HG03342 (cell line): ENCODE results near the gene TMPRSS3.

Experiments used
- ATAC-seq: cut with Tn5 transposase; IDR thresholded peaks from one replicate; pipeline ENCODE4 v1.9.1; 2021; ENCODE audit warnings: mild to moderate bottlenecking, moderate library complexity; ENCODE audit not compliant: unreplicated experiment

Gene TMPRSS3

DNA sequence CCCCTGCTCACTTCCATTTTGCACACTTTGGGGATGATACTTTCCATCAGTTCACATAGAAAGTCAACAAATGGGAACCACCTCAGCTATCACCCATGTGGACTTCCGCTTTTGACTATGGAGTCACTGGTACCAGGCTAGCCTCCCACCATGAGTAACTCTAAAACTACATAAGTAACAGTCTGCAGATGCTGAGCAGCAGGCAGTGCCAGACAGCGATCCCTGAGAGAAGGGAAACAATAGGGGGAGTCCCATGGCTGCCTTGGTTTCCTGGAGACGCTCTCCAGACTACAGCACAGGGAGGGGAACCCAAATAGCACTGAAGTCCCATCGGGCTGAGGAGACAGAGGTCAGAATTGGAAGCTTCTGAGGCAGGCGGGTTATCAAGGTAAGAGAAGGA lies 42.2 kb downstream of the TMPRSS3 start:
- ATAC-seq: no peak

GRCh38 chr21:42352441-42353095 lies 43.3 kb downstream of the TMPRSS3 start:
- no peak for ATAC-seq

GRCh38 chr21:42351626-42352440 lies 44.0 kb downstream of the TMPRSS3 start:
- ATAC-seq: no peak

- no peak for ATAC-seq
Measured at GRCh38 chr21:42350927-42351426, 44.9 kb downstream of the TMPRSS3 start, which contains the start of gene TFF2. TFF2 (minus strand) TSS chr21:42350994; CDS start chr21:42350957, 37 bp downstream.

GRCh38 chr21:42350318-42350910 lies 45.4 kb downstream of the TMPRSS3 start:
- no peak for ATAC-seq

DNA sequence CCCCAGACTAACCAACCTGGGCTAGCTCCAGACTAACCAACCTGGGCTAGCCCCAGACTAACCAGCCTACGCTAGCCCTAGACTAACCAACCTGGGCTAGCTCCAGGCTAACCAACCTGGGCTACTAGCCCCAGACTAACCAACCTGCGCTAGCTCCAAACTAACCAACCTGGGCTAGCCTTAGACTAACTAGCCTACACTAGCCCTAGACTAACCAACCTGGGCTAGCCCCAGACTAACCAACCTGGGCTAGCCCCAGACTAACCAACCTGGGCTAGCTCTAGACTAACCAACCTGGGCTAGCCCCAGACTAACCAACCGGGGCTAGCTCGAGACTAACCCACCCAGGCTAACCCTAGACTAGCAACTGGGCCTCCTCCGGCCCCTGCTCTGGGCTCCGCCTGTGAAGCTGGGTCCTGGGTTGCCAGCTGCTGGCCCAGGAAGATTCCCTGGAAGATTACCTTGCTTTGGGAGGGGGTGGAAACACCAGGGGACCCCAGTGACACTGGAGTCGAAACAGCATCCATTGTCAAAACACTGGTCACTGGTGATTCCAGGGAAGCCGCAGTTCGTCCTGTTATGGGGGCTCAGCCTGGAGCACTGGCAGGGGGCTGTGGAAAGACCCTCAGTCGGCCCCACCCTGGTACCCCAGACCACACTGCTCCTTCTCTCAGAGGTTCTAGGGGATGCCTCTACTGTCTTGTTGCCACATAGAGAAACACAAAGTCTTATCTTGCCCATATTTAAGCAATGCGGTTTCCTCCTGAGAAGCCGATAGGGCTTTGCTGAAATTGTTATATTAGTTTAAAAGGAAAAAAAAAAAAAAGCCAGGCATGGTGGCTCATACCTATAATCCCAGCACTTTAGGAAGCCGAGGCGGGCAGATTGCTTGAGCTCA lies 46.2 kb downstream of the TMPRSS3 start:
- ATAC-seq: no peak

- ATAC-seq: no peak
Measured at GRCh38 chr21:42348762-42349161, 47.1 kb downstream of the TMPRSS3 start.

DNA sequence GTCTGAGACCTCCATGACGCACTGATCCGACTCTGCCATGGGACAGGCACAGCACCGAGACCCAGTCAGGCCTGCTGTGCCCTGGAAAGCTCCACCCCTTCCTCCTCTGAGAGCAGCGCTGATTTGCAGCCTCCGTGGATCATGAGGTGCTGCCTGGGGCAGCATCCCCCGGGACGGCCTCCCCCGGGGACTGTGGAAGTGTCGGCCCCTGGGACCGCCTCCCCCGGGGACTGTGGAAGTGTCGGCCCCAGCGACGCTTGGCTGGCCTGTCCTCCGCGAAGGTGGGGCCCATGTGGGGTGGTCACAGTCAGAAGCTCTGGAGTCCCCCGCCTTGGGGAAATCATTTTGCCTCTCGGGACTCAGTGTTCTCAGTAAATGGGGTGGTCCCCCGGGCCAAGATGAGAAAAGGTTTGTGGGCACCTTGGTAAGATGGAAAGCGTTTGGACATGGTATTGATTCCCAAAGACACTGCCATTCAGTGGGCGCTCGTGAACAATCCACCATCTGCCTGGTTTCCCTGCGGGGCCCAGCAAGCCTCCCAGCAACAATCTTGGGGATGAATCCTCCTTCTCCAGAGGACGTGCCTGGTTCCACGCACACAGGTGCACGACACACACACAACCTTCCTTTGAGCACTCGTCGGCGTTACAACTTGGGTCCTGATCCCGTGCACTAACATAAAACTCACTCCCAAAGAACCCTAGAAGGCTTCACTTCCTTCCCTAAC lies 48.1 kb downstream of the TMPRSS3 start:
- no peak for ATAC-seq

DNA sequence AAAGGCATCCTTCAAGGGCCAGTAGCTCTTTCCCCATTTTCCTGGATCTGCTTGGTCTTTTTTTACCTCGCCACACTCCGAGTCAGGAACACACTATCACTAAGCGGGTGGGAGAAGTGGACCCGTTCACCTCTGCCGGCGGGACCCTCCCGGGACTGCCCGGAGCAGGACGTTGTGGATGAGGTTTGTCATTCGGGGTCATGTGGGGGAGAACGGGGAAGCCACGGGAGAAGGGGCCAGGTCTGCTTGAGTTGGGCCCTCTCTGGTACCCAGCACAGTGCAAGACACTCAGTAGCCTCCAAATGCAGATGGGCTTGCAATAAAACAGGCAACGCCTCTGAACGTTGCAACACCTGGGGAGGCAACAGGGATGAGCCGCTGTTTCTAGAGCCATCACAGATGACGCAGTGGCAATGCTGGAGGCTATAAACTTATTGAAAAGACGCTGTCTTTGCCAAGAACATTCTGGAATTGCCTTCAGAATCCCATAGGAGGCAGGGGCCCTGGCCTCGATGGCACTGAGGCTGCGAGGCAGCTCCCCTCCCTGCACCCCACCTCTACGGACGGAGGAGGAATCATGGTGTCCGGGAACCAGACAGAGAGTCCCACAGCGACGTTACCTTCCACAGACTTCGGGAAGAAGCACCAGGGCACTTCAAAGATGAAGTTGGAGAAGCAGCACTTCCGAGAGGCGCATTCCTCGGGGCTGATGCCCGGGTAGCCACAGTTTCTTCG lies 48.8 kb downstream of the TMPRSS3 start:
- no peak for ATAC-seq

GRCh38 chr21:42346441-42346840 lies 49.4 kb downstream of the TMPRSS3 start:
- no peak for ATAC-seq

DNA sequence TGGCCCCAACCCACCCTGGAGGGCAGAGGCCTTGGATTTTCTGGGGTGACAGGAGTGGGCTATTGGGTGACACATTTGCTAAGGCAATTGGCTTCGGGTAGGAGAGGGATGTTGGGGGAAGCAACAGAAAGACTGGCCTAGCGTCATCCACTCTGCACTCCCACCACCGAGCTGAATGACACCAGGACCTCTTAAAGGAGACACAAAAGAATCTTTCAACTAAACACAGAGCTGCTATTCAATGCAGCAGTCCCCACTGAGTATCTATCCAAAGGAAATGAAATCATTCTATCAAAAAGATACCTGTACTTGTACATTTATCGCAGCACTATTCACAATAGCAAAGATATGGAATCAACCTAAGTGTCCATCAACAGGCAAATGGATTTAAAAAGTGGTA lies 51.2 kb downstream of the TMPRSS3 start:
- no peak for ATAC-seq

GRCh38 chr21:42343963-42344510 lies 51.8 kb downstream of the TMPRSS3 start:
- no peak for ATAC-seq

DNA sequence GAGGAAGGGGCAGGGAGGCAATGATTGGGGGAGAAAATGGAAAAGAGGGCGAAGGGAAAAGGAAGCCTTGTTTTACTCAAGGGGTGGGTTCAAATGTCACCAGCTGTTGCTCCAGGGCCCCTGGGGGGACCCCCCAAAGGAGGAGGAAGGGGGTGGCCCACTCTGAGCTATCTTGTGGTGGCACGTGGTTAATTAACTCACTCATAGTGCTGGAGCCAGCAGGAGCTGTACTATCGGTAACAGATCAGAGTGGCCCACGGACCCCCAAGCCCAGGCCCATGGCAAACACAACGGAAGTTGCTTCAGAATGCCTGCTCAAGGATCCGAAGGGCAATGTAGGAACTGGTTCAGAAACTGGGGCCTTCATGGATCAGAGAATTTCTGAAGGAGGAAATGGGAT lies 52.3 kb downstream of the TMPRSS3 start:
- no peak for ATAC-seq

GRCh38 chr21:42343101-42343500 lies 52.8 kb downstream of the TMPRSS3 start:
- no peak for ATAC-seq

DNA sequence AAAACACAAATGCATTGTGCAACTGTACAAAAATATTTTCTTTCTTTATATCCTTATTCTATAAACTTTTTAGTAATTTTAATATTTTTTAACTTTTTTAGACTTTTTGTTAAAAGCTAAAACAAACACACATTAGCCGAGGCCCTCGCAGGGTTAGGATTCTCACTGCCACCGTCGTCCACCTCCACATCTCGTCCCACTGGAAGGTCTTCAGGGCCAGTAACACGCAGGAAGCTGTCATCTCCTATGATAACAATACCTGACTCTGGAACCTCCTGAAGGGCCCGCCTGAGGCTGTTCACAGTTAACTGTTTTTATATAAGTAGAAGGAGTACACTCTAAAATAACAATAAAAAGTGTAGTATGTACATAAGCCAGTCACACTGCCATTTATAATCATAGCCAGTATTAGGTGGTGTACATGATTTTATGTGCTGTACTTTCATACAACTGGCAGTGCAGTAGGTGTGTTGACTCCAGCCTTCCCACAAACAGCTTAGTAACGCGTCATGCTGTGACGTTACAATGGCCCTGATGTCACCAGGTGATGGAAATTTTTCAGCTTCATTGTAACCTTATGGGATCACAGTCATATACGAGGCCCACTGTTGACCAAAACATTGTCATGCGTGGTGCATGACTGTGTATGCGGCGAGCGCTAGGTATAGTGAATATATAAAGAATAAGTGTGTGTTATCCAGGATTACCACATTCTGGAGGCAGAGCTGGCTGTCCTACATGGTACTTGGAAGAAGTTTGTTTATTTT lies 53.9 kb downstream of the TMPRSS3 start:
- no peak for ATAC-seq

DNA sequence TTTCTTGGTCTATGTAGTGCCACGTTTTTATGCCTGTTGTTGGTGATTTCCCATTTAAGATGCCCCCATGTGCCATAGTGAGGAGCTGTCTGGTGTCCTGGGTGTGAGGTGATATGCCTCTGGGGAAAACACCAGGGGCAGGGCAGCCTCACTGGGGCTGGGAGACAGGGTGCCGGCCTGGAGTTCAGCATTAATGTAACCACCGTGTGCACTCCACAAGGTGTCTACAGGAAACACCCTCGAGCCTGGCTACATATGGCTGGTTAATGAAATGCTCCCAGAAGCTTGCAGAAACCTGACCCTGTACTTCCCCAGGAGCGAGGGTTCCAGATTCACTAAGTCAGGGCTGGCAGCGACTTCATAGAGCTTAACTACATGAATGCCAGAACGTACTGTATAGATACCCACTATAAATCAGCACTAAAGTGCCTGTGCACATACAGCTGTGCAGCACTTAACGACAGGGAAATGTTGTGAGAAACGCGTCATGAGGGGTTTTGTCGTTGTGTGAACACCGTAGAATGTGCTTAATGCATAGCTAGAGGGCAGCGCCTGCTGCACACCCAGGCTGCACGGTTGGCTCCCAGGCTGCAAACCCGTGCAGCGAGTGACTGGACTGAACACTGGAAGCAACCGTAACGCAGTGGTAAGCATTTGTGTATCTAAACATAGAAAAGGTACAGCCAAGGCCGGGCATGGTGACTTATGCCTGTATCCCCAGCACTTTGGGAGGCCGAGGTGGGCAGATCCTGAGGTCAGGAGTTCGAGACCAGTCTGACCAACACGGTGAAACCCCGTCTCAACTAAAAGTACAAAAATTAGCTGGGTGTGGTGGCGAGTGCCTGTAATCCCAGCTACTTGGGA lies 55.4 kb downstream of the TMPRSS3 start:
- ATAC-seq: no peak
